IPS-18c (cell line): ENCODE data around the gene CTNNBL1.
"Not testable (repeated sequence)": the region's sequence is repeated elsewhere in the genome, so short reads cannot be mapped to it uniquely, and the experiment has no call there.

Experiments
- H3K4me3 ChIP-seq: 2 replicates; pipeline ENCODE4 v1.7.0; 2013; ENCODE audit warnings: low read depth, mild to moderate bottlenecking, low read length, moderate library complexity; ENCODE audit not compliant: insufficient read depth
- H3K9me3 ChIP-seq: one replicate; pipeline ENCODE4 v1.6.1; 2013; ENCODE audit warnings: mild to moderate bottlenecking, low read length, moderate library complexity; ENCODE audit not compliant: control insufficient read depth, insufficient read depth

Gene CTNNBL1

GRCh38 chr20:37693635-37694626, at the start of gene CTNNBL1:
Gene CTNNBL1, plus strand, starts transcription at chr20:37694030. Its CDS starts 93 bp downstream, at chr20:37694123.
- Histone ChIP-seq H3K9me3 (no peaks in the 10 kb centered on the region), H3K4me3 (peak within 1 kb of the TSS; percentile 75)

GRCh38 chr20:37644605-37645004, 49.2 kb upstream of the CTNNBL1 start:
- H3K9me3 ChIP-seq = no peaks in the 10 kb centered on the region

GRCh38 chr20:37647946-37648345, 45.9 kb upstream of the CTNNBL1 start:
- H3K9me3 ChIP-seq = no peaks in the 10 kb centered on the region

More at GRCh38 chr20:37644605-37645004, 49.2 kb upstream of the CTNNBL1 start:
- no peak overlapping the region for H3K4me3 ChIP-seq

GRCh38 chr20:37649017-37649416, 44.8 kb upstream of the CTNNBL1 start:
- Histone ChIP-seq H3K9me3 (no peaks in the 10 kb centered on the region), H3K4me3 (no peak overlapping the region)

More at GRCh38 chr20:37647946-37648345, 45.9 kb upstream of the CTNNBL1 start:
- no peak overlapping the region for H3K4me3 ChIP-seq

GRCh38 chr20:37649676-37650370, 44.0 kb upstream of the CTNNBL1 start:
- no peak overlapping the region for H3K4me3 ChIP-seq
- no peaks in the 10 kb centered on the region for H3K9me3 ChIP-seq

- Histone ChIP-seq H3K4me3 (no peak overlapping the region), H3K9me3 (no peaks in the 10 kb centered on the region)
Observed at GRCh38 chr20:37650661-37651060, 43.2 kb upstream of the CTNNBL1 start.

GRCh38 chr20:37651932-37652331, 41.9 kb upstream of the CTNNBL1 start:
- Histone ChIP-seq H3K9me3 (no peaks in the 10 kb centered on the region), H3K4me3 (no peak overlapping the region)

- H3K9me3 ChIP-seq = no peaks in the 10 kb centered on the region
- no peak overlapping the region for H3K4me3 ChIP-seq
Observed at GRCh38 chr20:37656945-37657344, 36.9 kb upstream of the CTNNBL1 start.

GRCh38 chr20:37657924-37658804, 35.7 kb upstream of the CTNNBL1 start:
- no peaks in the 10 kb centered on the region for H3K9me3 ChIP-seq
- H3K4me3 ChIP-seq = no peak overlapping the region

GRCh38 chr20:37661519-37661918, 32.3 kb upstream of the CTNNBL1 start:
- Histone ChIP-seq H3K4me3 (no peak overlapping the region), H3K9me3 (no peaks in the 10 kb centered on the region)

GRCh38 chr20:37662308-37662707, 31.5 kb upstream of the CTNNBL1 start:
- Histone ChIP-seq H3K4me3 (no peak overlapping the region), H3K9me3 (no peaks in the 10 kb centered on the region)

- not testable (repeated sequence) for H3K4me3 ChIP-seq, H3K9me3 ChIP-seq
Observed at GRCh38 chr20:37664595-37664994, 29.2 kb upstream of the CTNNBL1 start.

- H3K4me3 ChIP-seq = no peak overlapping the region
- H3K9me3 ChIP-seq = no peaks in the 10 kb centered on the region
Observed at GRCh38 chr20:37668166-37668565, 25.7 kb upstream of the CTNNBL1 start.

- H3K9me3 ChIP-seq = no peaks in the 10 kb centered on the region
- no peak overlapping the region for H3K4me3 ChIP-seq
Observed at GRCh38 chr20:37669062-37669772, 24.6 kb upstream of the CTNNBL1 start.

GRCh38 chr20:37669773-37670236, 24.0 kb upstream of the CTNNBL1 start:
- H3K9me3 ChIP-seq = no peaks in the 10 kb centered on the region
- H3K4me3 ChIP-seq = no peak overlapping the region

- H3K9me3 ChIP-seq = no peaks in the 10 kb centered on the region
- no peak overlapping the region for H3K4me3 ChIP-seq
Observed at GRCh38 chr20:37670351-37670791, 23.5 kb upstream of the CTNNBL1 start.
